GM12878 (cell line): ENCODE measurements around the gene ZNF552. TPM values are rescaled to one million over a fixed set of nuclear protein-coding genes. Genes with fewer than 3 reads are reported as not detected.

ENCODE experiments used
- ATAC-seq: fragments of 200-7000 bp; cut with Tn5 transposase; 3 replicates; pipeline ENCODE4 v1.9.1; 2020; ENCODE audit warnings: mild to moderate bottlenecking, moderate library complexity
- BruUV-seq: library from RNA; stranded (reverse); fragments of 400-500 nt; replicated peaks from 2 replicates; lab custom pipeline; 2021; lab: Mats Ljungman, UMichigan
- CTCF ChIA-PET: fragments of 300-600 bp; sonication (Branson Sonifier 250); formaldehyde crosslinking; extraction: SDS; loops from one replicate; lab custom pipeline; 2021; ENCODE audit warnings: inconsistent platforms; lab: Yijun Ruan, JAX
- POLR2A ChIA-PET: fragments of 350-600 bp; formaldehyde crosslinking; extraction: SDS; loops from one replicate; lab custom pipeline; 2021; ENCODE audit warnings: inconsistent platforms; lab: Charles Lee
- RAD21 ChIA-PET: fragments of 300-600 bp; sonication (Branson Sonifier 250); formaldehyde crosslinking; loops from one replicate; lab custom pipeline; 2023; ENCODE audit warnings: antibody characterized with exemption; ENCODE audit not compliant: unreplicated experiment; lab: Charles Lee
- SMC1A ChIA-PET: fragments of 300-600 bp; sonication (Branson Sonifier 250); formaldehyde crosslinking; loops from one replicate; lab custom pipeline; 2023; ENCODE audit not compliant: unreplicated experiment, uncharacterized antibody; lab: Charles Lee
- DNase-seq: peaks from one replicate; pipeline ENCODE4 v3.0.0-alpha.2; 2011; ENCODE audit warnings: low read depth, low spot score
- FAIRE-seq: peaks from 3 replicates; lab custom pipeline; 2011; peaks lifted over from hg19 to GRCh38; lab: Jason Lieb, UNC
- H2AFZ ChIP-seq: 2 replicates; pipeline ENCODE4 v1.6.0; 2011; ENCODE audit warnings: low read depth, low read length, control low read depth; ENCODE audit not compliant: control insufficient read depth
- H3K27ac ChIP-seq: 2 replicates; pipeline ENCODE4 v1.5.1; 2011; ENCODE audit warnings: control low read depth; ENCODE audit not compliant: control insufficient read depth, insufficient read depth
- H3K27me3 ChIP-seq, 2 experiments: replicated peaks in 1 of 2; 2 replicates each; pipeline versions ENCODE4 v1.6.0 to v1.6.1; 2011; ENCODE audit warnings: low read length in 1 of 2; ENCODE audit not compliant: control insufficient read depth in 2 of 2, insufficient read depth in 2 of 2
- H3K36me3 ChIP-seq, 2 experiments: 2 replicates each; pipeline ENCODE4 v1.5.1; 2011; ENCODE audit warnings: low read length in 1 of 2; ENCODE audit not compliant: control insufficient read depth in 2 of 2, insufficient read depth in 2 of 2
- H3K4me1 ChIP-seq: 2 replicates; pipeline ENCODE4 v1.6.1; 2011; ENCODE audit warnings: mild to moderate bottlenecking, low read length, moderate library complexity, mixed read lengths; ENCODE audit not compliant: control insufficient read depth, insufficient read depth
- H3K4me2 ChIP-seq: 2 replicates; pipeline ENCODE4 v1.6.0; 2011; ENCODE audit warnings: control low read depth; ENCODE audit not compliant: control insufficient read depth, insufficient read depth
- H3K4me3 ChIP-seq: fragments of 200-600 bp; sonication (generic); 2 replicates; pipeline ENCODE4 v1.5.1; 2016
- H3K79me2 ChIP-seq: 2 replicates; pipeline ENCODE4 v1.6.0; 2011; ENCODE audit warnings: low read length; ENCODE audit not compliant: control insufficient read depth, insufficient read depth
- H3K9ac ChIP-seq: 2 replicates; pipeline ENCODE4 v1.8.0; 2011; ENCODE audit warnings: low read length, control low read depth, mixed read lengths; ENCODE audit not compliant: control insufficient read depth, insufficient read depth
- H3K9me3 ChIP-seq: replicated peaks from 3 replicates; pipeline ENCODE4 v1.5.1; 2011; ENCODE audit warnings: mild to moderate bottlenecking, low read length; ENCODE audit not compliant: control insufficient read depth, insufficient read depth
- H4K20me1 ChIP-seq: 2 replicates; pipeline ENCODE4 v1.6.0; 2011; ENCODE audit not compliant: control insufficient read depth, insufficient read depth
- BCL11A ChIP-seq: IDR thresholded peaks from 2 replicates; pipeline ENCODE4 v1.6.1; 2011; ENCODE audit warnings: low read depth, low read length
- BRCA1 ChIP-seq: IDR thresholded peaks from 2 replicates; pipeline ENCODE4 v1.6.1; 2011; ENCODE audit warnings: low read depth, low read length, improper control_type of control experiment
- CBX5 ChIP-seq: sonication (generic); IDR thresholded peaks from 2 replicates; pipeline ENCODE4 v1.6.1; 2016; ENCODE audit warnings: low read depth, moderate library complexity, mild to moderate bottlenecking, inconsistent platforms
- ESRRA ChIP-seq: IDR thresholded peaks from 2 replicates; pipeline ENCODE4 v1.6.1; 2012; ENCODE audit warnings: mild to moderate bottlenecking, low read length, improper control_type of control experiment
- EZH2 ChIP-seq: IDR thresholded peaks from 2 replicates; pipeline ENCODE4 v1.6.1; 2012; ENCODE audit warnings: low read depth, mild to moderate bottlenecking, control low read depth, inconsistent platforms, low read length, borderline replicate concordance; ENCODE audit not compliant: control insufficient read depth
- KDM1A ChIP-seq: fragments of 200-600 bp; sonication (generic); IDR thresholded peaks from 2 replicates; pipeline ENCODE4 v1.6.1; 2016; ENCODE audit warnings: borderline replicate concordance
- NR2F1 ChIP-seq: fragments of 450-650 bp; conservative IDR thresholded peaks from 2 replicates; pipeline ENCODE4 v1.6.1; 2017; ENCODE audit warnings: mild to moderate bottlenecking
- RAD21 ChIP-seq: IDR thresholded peaks from 2 replicates; pipeline ENCODE4 v1.6.1; 2011; ENCODE audit warnings: mild to moderate bottlenecking, low read depth, low read length, moderate library complexity; ENCODE audit not compliant: insufficient read depth
- RBBP5 ChIP-seq: fragments of 200-600 bp; sonication (generic); conservative IDR thresholded peaks from 2 replicates; pipeline ENCODE4 v1.6.1; 2016
- SUZ12 ChIP-seq: fragments of 200-600 bp; sonication (generic); IDR thresholded peaks from one replicate; pipeline ENCODE4 v1.6.1; 2018; ENCODE audit warnings: antibody characterized with exemption, mild to moderate bottlenecking; ENCODE audit not compliant: unreplicated experiment
- TBL1XR1 ChIP-seq: IDR thresholded peaks from 2 replicates; pipeline ENCODE4 v1.6.1; 2012; ENCODE audit warnings: low read depth, low read length, improper control_type of control experiment
- TCF7 ChIP-seq: IDR thresholded peaks from 2 replicates; pipeline ENCODE4 v1.6.1; 2014; ENCODE audit warnings: antibody characterized with exemption, borderline replicate concordance
- YY1 ChIP-seq: IDR thresholded peaks from 2 replicates; pipeline ENCODE4 v1.6.1; 2011; ENCODE audit warnings: low read depth, mild to moderate bottlenecking, low read length
- ZNF217 ChIP-seq: fragments of 450-650 bp; IDR thresholded peaks from 2 replicates; pipeline ENCODE4 v1.6.1; 2017; ENCODE audit warnings: antibody characterized with exemption, mild to moderate bottlenecking
- ZNF274 ChIP-seq: IDR thresholded peaks from one replicate; pipeline ENCODE4 v1.8.0; 2011; ENCODE audit not compliant: insufficient read length, insufficient read depth
- WGBS: methylation state at CpG from one replicate; pipeline ENCODE4 v1.1.6; 2016; ENCODE audit warnings: low lambda C conversion rate; ENCODE audit not compliant: insufficient replicate concordance, insufficient coverage; ENCODE audit errors: missing lambda C conversion rate; 5-methylcytosine and 5-hydroxymethylcytosine counted together
- in situ Hi-C: fragments of 300-500 bp; cut with MboI; formaldehyde crosslinking; loops from 9 replicates; pipeline ENCODE4 v1.14.3; 2018; ENCODE audit warnings: mixed read lengths
- intact Hi-C: fragments of 100-400 bp; cut with micrococcal nuclease; formaldehyde crosslinking; loops from one replicate; pipeline ENCODE4 v1.14.2; 2022; ENCODE audit not compliant: unreplicated experiment
- polyA plus RNA-seq, 11 experiments: library from polyadenylated mRNA; depleted of rRNA in 4 of 11; unstranded in 6 of 11; stranded (reverse) in 5 of 11; fragments of >200 nt; fragmentation: Nextera tagmentation in 4 of 11; fragmentation: Illumina TruSeq in 1 of 11; extraction: Ambion mirVana in 4 of 11; extraction: Trizol in 1 of 11; gene quantifications; 1 replicate in 1 of 11; 2 replicates in 10 of 11; pipeline versions ENCODE4 v1.2.1 to v1.2.3, GENCODE V29; 2011 to 2016; ENCODE audit warnings: inconsistent platforms in 2 of 11, missing spikeins in 2 of 11, low read depth in 1 of 11
- total RNA-seq, 4 experiments: library from RNA; depleted of rRNA in 3 of 4; stranded (reverse); fragments of >200 nt in 3 of 4; fragmentation: Illumina TruSeq in 1 of 4; extraction: Trizol in 1 of 4; gene quantifications; 2 replicates each; pipeline versions ENCODE4 v1.2.1 to v1.2.3, GENCODE V29; 2013 to 2021
- TF ChIP-seq, protein P1 (sequence below): IDR thresholded peaks from 2 replicates; pipeline ENCODE4 v1.6.1; 2011; ENCODE audit warnings: borderline replicate concordance, low read depth, mild to moderate bottlenecking, moderate library complexity, low read length; ENCODE audit not compliant: insufficient read depth, poor library complexity, severe bottlenecking
- TF ChIP-seq, protein P2 (sequence below): IDR thresholded peaks from 2 replicates; pipeline ENCODE4 v1.6.1; 2012; ENCODE audit warnings: low read depth, low read length, improper control_type of control experiment
- TF ChIP-seq, protein P3 (sequence below): fragments of 450-650 bp; formaldehyde crosslinking; IDR thresholded peaks from 2 replicates; pipeline ENCODE4 v1.5.0; 2022; ENCODE audit warnings: mild to moderate bottlenecking, missing genetic modification characterization
- TF ChIP-seq, protein P4 (sequence below): fragments of 450-650 bp; IDR thresholded peaks from 2 replicates; pipeline ENCODE4 v1.6.1; 2014; ENCODE audit warnings: mild to moderate bottlenecking

ZNF552 gene
- total and polyA plus RNA-seq, 10 of the 15 experiments (the other 5 are each of a cell fraction or from before 2014, with no cell fraction given): 3.6 to 13.3 (median 8.0) TPM

GRCh38 chr19:57830071-57830602, 15.4 kb upstream of the ZNF552 start, which contains the start of gene ZNF587B (continued):
- no peak for TF ChIP-seq RBBP5
- TF ChIP-seq, all 136 proteins: peak for 7

GRCh38 chr19:57829316-57829715, 14.6 kb upstream of the ZNF552 start:
- CTCF ChIA-PET: no interaction called here
- Histone ChIP-seq H3K27ac (no peak overlapping the region), H3K27me3 (no peaks in the 10 kb centered on the region), H3K79me2 (peaks cover 18% of the 10 kb centered on the region), H4K20me1 (no peaks in the 10 kb centered on the region), H3K9me3 (peaks cover 1% of the 10 kb centered on the region; the same call in 1 of the 3 replicates), H3K4me1 (no peaks in the 10 kb centered on the region), H3K4me2 (no peak overlapping the region), H3K9ac (no peak overlapping the region), H3K4me3 (no peak overlapping the region), H2AFZ (no peak overlapping the region), H3K36me3 (peaks cover 0 to 12% of the 10 kb centered on the region in 2 experiments; a peak in 3 of 4 replicates)
- DNase-seq (no peak), ATAC-seq (no peak), FAIRE-seq (no peak)
- 97% methylated on average over 5 of the region's 5 CpGs for WGBS
- intact Hi-C loops: no loop called here
- SMC1A ChIA-PET: interaction anchor here (1.7 kb wide), 1 partner anchor 91 kb away, joined by 5 read pairs; no protein-coding TSS in a partner anchor
- RAD21 ChIA-PET: no interaction called here
- POLR2A ChIA-PET: no interaction called here
- in situ Hi-C loops: no loop called here
- no TSS peak for BruUV-seq
- TF ChIP-seq, protein P1, sequence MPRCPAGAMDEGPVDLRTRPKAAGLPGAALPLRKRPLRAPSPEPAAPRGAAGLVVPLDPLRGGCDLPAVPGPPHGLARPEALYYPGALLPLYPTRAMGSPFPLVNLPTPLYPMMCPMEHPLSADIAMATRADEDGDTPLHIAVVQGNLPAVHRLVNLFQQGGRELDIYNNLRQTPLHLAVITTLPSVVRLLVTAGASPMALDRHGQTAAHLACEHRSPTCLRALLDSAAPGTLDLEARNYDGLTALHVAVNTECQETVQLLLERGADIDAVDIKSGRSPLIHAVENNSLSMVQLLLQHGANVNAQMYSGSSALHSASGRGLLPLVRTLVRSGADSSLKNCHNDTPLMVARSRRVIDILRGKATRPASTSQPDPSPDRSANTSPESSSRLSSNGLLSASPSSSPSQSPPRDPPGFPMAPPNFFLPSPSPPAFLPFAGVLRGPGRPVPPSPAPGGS: no peak
- TF ChIP-seq ESRRA: no peak
- no peak for TF ChIP-seq ZNF217
- no peak for TF ChIP-seq NR2F1
- no peak for TF ChIP-seq TCF7
- no peak for TF ChIP-seq TBL1XR1
- no peak for TF ChIP-seq SUZ12
- TF ChIP-seq EZH2: no peak
- TF ChIP-seq BCL11A: no peak
- TF ChIP-seq, protein P2, sequence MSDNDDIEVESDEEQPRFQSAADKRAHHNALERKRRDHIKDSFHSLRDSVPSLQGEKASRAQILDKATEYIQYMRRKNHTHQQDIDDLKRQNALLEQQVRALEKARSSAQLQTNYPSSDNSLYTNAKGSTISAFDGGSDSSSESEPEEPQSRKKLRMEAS: no peak
- no peak for TF ChIP-seq YY1
- no peak for TF ChIP-seq KDM1A
- no peak for TF ChIP-seq RAD21
- no peak for TF ChIP-seq ZNF274
- TF ChIP-seq, protein P3, sequence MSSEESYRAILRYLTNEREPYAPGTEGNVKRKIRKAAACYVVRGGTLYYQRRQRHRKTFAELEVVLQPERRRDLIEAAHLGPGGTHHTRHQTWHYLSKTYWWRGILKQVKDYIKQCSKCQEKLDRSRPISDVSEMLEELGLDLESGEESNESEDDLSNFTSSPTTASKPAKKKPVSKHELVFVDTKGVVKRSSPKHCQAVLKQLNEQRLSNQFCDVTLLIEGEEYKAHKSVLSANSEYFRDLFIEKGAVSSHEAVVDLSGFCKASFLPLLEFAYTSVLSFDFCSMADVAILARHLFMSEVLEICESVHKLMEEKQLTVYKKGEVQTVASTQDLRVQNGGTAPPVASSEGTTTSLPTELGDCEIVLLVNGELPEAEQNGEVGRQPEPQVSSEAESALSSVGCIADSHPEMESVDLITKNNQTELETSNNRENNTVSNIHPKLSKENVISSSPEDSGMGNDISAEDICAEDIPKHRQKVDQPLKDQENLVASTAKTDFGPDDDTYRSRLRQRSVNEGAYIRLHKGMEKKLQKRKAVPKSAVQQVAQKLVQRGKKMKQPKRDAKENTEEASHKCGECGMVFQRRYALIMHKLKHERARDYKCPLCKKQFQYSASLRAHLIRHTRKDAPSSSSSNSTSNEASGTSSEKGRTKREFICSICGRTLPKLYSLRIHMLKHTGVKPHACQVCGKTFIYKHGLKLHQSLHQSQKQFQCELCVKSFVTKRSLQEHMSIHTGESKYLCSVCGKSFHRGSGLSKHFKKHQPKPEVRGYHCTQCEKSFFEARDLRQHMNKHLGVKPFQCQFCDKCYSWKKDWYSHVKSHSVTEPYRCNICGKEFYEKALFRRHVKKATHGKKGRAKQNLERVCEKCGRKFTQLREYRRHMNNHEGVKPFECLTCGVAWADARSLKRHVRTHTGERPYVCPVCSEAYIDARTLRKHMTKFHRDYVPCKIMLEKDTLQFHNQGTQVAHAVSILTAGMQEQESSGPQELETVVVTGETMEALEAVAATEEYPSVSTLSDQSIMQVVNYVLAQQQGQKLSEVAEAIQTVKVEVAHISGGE (CRISPR knock-in tag): no peak
- TF ChIP-seq, protein P4, sequence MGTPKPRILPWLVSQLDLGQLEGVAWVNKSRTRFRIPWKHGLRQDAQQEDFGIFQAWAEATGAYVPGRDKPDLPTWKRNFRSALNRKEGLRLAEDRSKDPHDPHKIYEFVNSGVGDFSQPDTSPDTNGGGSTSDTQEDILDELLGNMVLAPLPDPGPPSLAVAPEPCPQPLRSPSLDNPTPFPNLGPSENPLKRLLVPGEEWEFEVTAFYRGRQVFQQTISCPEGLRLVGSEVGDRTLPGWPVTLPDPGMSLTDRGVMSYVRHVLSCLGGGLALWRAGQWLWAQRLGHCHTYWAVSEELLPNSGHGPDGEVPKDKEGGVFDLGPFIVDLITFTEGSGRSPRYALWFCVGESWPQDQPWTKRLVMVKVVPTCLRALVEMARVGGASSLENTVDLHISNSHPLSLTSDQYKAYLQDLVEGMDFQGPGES: no peak
- TF ChIP-seq CBX5: no peak
- no peak for TF ChIP-seq BRCA1
